ENCODE measurements around the gene SAFB.

The SAFB gene

GRCh38 chr19:5693195-5694166 lies 70.6 kb downstream of the SAFB start:
- H3K36me3 ChIP-seq (ENCODE audit: control insufficient read depth, insufficient read depth, low read length): peaks cover 69% of the 10 kb centered on the region
- H3K4me3 ChIP-seq (ENCODE audit: low read depth, low read length): no peak overlapping the region
- H3K9ac ChIP-seq (ENCODE audit: low read depth, low read length): no peak overlapping the region
- H3K4me1 ChIP-seq (ENCODE audit: control insufficient read depth, insufficient read depth, low read length): no peaks in the 10 kb centered on the region
- H3K27ac ChIP-seq (ENCODE audit: low read depth, low read length): no peak overlapping the region
- H3K27me3 ChIP-seq (ENCODE audit: control insufficient read depth, insufficient read depth, low read length): no peaks in the 10 kb centered on the region
- no peaks in the 10 kb centered on the region for H3K9me3 ChIP-seq (ENCODE audit: control insufficient read depth, insufficient read depth, low read length)

GRCh38 chr19:5694167-5694955 lies 71.5 kb downstream of the SAFB start:
- Histone ChIP-seq H3K4me1 (ENCODE audit: control insufficient read depth, insufficient read depth, low read length) (no peaks in the 10 kb centered on the region), H3K4me3 (ENCODE audit: low read depth, low read length) (no peak overlapping the region), H3K27me3 (ENCODE audit: control insufficient read depth, insufficient read depth, low read length) (no peaks in the 10 kb centered on the region), H3K36me3 (ENCODE audit: control insufficient read depth, insufficient read depth, low read length) (peaks cover 78% of the 10 kb centered on the region), H3K9me3 (ENCODE audit: control insufficient read depth, insufficient read depth, low read length) (no peaks in the 10 kb centered on the region), H3K9ac (ENCODE audit: low read depth, low read length) (no peak overlapping the region), H3K27ac (ENCODE audit: low read depth, low read length) (no peak overlapping the region)

- Histone ChIP-seq H3K4me3 (ENCODE audit: low read depth, low read length) (no peak overlapping the region), H3K27ac (ENCODE audit: low read depth, low read length) (no peak overlapping the region), H3K27me3 (ENCODE audit: control insufficient read depth, insufficient read depth, low read length) (no peaks in the 10 kb centered on the region), H3K36me3 (ENCODE audit: control insufficient read depth, insufficient read depth, low read length) (peaks cover 85% of the 10 kb centered on the region), H3K9ac (ENCODE audit: low read depth, low read length) (no peak overlapping the region), H3K9me3 (ENCODE audit: control insufficient read depth, insufficient read depth, low read length) (no peaks in the 10 kb centered on the region), H3K4me1 (ENCODE audit: control insufficient read depth, insufficient read depth, low read length) (no peaks in the 10 kb centered on the region)
These were observed 72.2 kb downstream of the SAFB start for GRCh38 chr19:5694956-5695648.

GRCh38 chr19:5695649-5696195 lies 72.8 kb downstream of the SAFB start:
- Histone ChIP-seq H3K27ac (ENCODE audit: low read depth, low read length) (peak overlapping the region; percentile 20), H3K36me3 (ENCODE audit: control insufficient read depth, insufficient read depth, low read length) (peaks cover 92% of the 10 kb centered on the region), H3K4me3 (ENCODE audit: low read depth, low read length) (no peak overlapping the region), H3K4me1 (ENCODE audit: control insufficient read depth, insufficient read depth, low read length) (no peaks in the 10 kb centered on the region), H3K27me3 (ENCODE audit: control insufficient read depth, insufficient read depth, low read length) (no peaks in the 10 kb centered on the region), H3K9me3 (ENCODE audit: control insufficient read depth, insufficient read depth, low read length) (no peaks in the 10 kb centered on the region), H3K9ac (ENCODE audit: low read depth, low read length) (no peak overlapping the region)

DNA sequence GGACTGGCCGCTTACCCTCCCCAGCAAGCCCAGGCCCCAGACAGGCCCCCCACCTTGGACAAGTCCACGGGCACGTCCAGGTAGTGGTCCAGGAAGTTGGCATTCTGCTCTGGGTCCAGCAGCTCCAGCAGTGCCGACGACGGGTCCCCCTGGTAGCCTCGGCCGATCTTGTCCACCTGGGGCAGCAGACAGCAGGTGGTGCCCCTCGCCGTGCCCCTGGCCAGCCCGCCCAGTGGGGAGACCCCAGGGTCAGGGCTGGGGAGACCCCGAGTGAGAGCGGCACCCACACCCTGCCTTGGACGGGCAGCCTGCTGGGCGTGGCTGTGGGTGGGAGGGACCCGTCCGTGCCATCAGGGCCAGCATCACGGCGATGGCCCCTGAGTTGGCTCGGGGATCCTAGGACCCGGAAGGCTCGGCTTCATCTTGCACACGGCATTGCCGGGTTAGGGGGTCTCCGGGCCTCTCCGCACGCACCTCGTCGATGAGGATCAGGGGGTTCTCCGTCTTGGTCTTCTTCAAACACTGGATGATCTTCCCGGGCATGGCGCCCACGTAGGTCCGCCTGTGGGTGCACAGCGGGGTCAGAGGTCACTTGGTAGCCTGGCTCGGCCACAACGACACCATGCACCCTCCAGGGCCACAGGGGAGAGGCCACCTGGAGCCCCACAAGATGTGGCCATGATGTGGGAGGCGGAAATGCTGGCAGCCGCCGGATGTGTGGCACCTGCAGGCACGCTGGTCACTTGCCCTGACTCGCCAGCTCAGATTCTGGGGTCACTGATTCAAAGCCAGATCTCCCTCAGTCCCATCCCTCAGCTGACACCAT lies 73.5 kb downstream of the SAFB start:
- Histone ChIP-seq H3K27ac (ENCODE audit: low read depth, low read length) (no peak overlapping the region), H3K36me3 (ENCODE audit: control insufficient read depth, insufficient read depth, low read length) (peaks cover 94% of the 10 kb centered on the region), H3K9ac (ENCODE audit: low read depth, low read length) (no peak overlapping the region), H3K4me3 (ENCODE audit: low read depth, low read length) (no peak overlapping the region), H3K9me3 (ENCODE audit: control insufficient read depth, insufficient read depth, low read length) (no peaks in the 10 kb centered on the region), H3K4me1 (ENCODE audit: control insufficient read depth, insufficient read depth, low read length) (no peaks in the 10 kb centered on the region), H3K27me3 (ENCODE audit: control insufficient read depth, insufficient read depth, low read length) (no peaks in the 10 kb centered on the region)

GRCh38 chr19:5697022-5697889 lies 74.4 kb downstream of the SAFB start:
- Histone ChIP-seq H3K27me3 (ENCODE audit: control insufficient read depth, insufficient read depth, low read length) (no peaks in the 10 kb centered on the region), H3K36me3 (ENCODE audit: control insufficient read depth, insufficient read depth, low read length) (peaks cover 86% of the 10 kb centered on the region), H3K9me3 (ENCODE audit: control insufficient read depth, insufficient read depth, low read length) (no peaks in the 10 kb centered on the region), H3K4me1 (ENCODE audit: control insufficient read depth, insufficient read depth, low read length) (no peaks in the 10 kb centered on the region), H3K27ac (ENCODE audit: low read depth, low read length) (peak overlapping the region; percentile 61), H3K9ac (ENCODE audit: low read depth, low read length) (no peak overlapping the region), H3K4me3 (ENCODE audit: low read depth, low read length) (no peak overlapping the region)

GRCh38 chr19:5697890-5698634 lies 75.2 kb downstream of the SAFB start:
- peaks cover 79% of the 10 kb centered on the region for H3K36me3 ChIP-seq (ENCODE audit: control insufficient read depth, insufficient read depth, low read length)
- no peak overlapping the region for H3K9ac ChIP-seq (ENCODE audit: low read depth, low read length)
- no peaks in the 10 kb centered on the region for H3K9me3 ChIP-seq (ENCODE audit: control insufficient read depth, insufficient read depth, low read length)
- no peaks in the 10 kb centered on the region for H3K4me1 ChIP-seq (ENCODE audit: control insufficient read depth, insufficient read depth, low read length)
- no peak overlapping the region for H3K4me3 ChIP-seq (ENCODE audit: low read depth, low read length)
- peak overlapping the region; percentile 61 for H3K27ac ChIP-seq (ENCODE audit: low read depth, low read length)
- no peaks in the 10 kb centered on the region for H3K27me3 ChIP-seq (ENCODE audit: control insufficient read depth, insufficient read depth, low read length)

DNA sequence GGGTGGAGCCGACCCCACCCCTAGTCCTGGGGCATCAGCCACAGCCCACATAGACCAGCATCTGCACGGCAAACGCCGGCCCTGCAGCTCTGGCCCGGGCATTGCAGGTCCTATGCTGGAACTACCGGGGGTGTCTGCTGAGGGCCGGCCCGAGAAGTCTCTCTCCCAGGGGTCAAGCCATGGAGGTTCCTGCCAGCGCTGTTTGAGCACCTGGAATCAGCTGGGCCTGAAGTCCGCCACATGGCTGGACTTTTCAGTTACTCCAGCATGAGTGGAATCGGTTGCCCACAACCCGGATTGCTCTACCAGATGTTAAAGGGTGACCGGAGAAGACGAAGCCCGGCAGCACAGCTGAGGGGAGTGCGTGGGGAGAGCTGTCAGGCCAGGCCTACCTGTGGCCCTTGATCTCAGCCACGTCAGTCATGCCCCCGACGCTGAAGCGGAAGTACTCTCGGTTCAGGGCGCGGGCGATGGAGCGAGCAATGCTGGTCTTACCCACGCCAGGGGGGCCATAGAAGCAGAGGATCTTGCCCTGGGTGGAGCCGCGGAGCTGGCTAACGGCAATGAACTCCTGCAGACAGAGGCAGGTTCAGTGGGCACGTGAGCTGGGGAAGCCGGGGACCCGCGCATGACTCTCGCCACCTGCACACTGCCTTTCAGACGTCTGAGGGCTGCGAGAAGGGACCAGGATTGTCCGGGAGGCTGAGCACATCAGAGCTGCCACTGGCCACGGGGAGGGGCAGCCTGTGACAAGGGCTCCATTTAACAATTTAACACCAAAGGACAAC lies 75.9 kb downstream of the SAFB start:
- no peaks in the 10 kb centered on the region; the same call in 1 of the 2 replicates for H3K9me3 ChIP-seq (ENCODE audit: control insufficient read depth, insufficient read depth, low read length)
- H3K4me3 ChIP-seq (ENCODE audit: low read depth, low read length): no peak overlapping the region
- H3K4me1 ChIP-seq (ENCODE audit: control insufficient read depth, insufficient read depth, low read length): no peaks in the 10 kb centered on the region
- peaks cover 79% of the 10 kb centered on the region for H3K36me3 ChIP-seq (ENCODE audit: control insufficient read depth, insufficient read depth, low read length)
- no peak overlapping the region for H3K27ac ChIP-seq (ENCODE audit: low read depth, low read length)
- no peak overlapping the region for H3K9ac ChIP-seq (ENCODE audit: low read depth, low read length)
- no peaks in the 10 kb centered on the region for H3K27me3 ChIP-seq (ENCODE audit: control insufficient read depth, insufficient read depth, low read length)

Data from HUES48 (cell line).